HL-60/S4 treated with retinoic acid at 250 ng/mL for 4 days and 3 days (cell line): ENCODE results near the gene SFXN5.

Source experiments
- in situ Hi-C: fragments of 300-500 bp; cut with MboI; formaldehyde crosslinking; loops from 2 replicates; pipeline ENCODE4 v1.7.0; 2022; ENCODE audit warnings: low sequenced_read_pairs

SFXN5 gene

GRCh38 chr2:72927619-72928550, 143.6 kb downstream of the SFXN5 start:
- in situ Hi-C loops = no loop called here

GRCh38 chr2:72926811-72927465, 144.6 kb downstream of the SFXN5 start:
- in situ Hi-C loops = no loop called here

- in situ Hi-C loops = no loop called here
These were observed 145.1 kb downstream of the SFXN5 start for GRCh38 chr2:72926368-72926767.

- in situ Hi-C loops = no loop called here
These were observed 146.1 kb downstream of the SFXN5 start for GRCh38 chr2:72925328-72925943.

- in situ Hi-C loops = no loop called here
These were observed 146.9 kb downstream of the SFXN5 start for GRCh38 chr2:72924353-72925240.

GRCh38 chr2:72923833-72924352, 147.6 kb downstream of the SFXN5 start:
- in situ Hi-C loops = no loop called here

- in situ Hi-C loops = no loop called here
These were observed 149.7 kb downstream of the SFXN5 start for GRCh38 chr2:72921853-72922252.

GRCh38 chr2:72921088-72921851, 150.2 kb downstream of the SFXN5 start:
- in situ Hi-C loops = no loop called here

- in situ Hi-C loops = no loop called here
These were observed 151.0 kb downstream of the SFXN5 start for GRCh38 chr2:72920318-72921087.

- in situ Hi-C loops = no loop called here
These were observed 151.8 kb downstream of the SFXN5 start for GRCh38 chr2:72919414-72920317.

GRCh38 chr2:72917877-72918553, 153.5 kb downstream of the SFXN5 start:
- in situ Hi-C loops = no loop called here

GRCh38 chr2:72917138-72917876, 154.2 kb downstream of the SFXN5 start, which contains the start of gene EMX1:
Gene EMX1, plus strand, starts transcription at chr2:72917519. Its CDS starts 334 bp downstream, at chr2:72917853.
- in situ Hi-C loops = no loop called here

- in situ Hi-C loops = no loop called here
These were observed 154.8 kb downstream of the SFXN5 start for GRCh38 chr2:72916743-72917137.

- in situ Hi-C loops = no loop called here
These were observed 155.4 kb downstream of the SFXN5 start for GRCh38 chr2:72915907-72916742.

GRCh38 chr2:72915320-72915906, 156.1 kb downstream of the SFXN5 start:
- in situ Hi-C loops = no loop called here
